ENCODE results near the gene ABHD16B.

ABHD16B gene

DNA sequence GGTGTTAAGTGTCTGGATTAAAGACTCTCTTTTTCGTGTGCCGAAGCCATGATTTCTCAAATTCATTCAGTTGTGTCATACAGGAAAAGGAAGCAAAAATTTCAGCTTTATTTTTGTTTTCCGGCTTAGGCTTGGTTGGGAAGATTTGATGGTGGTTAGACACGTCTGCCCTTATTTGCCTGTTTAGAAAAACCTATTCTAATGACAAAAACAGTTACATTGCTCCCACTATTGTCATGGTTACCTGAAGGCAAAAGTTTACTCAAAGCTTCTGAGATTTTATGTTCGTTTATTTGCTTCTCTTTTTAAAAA, 34.6 kb downstream of the ABHD16B start:
- no peak for DNase-seq (ENCODE audit: low read depth)

DNA sequence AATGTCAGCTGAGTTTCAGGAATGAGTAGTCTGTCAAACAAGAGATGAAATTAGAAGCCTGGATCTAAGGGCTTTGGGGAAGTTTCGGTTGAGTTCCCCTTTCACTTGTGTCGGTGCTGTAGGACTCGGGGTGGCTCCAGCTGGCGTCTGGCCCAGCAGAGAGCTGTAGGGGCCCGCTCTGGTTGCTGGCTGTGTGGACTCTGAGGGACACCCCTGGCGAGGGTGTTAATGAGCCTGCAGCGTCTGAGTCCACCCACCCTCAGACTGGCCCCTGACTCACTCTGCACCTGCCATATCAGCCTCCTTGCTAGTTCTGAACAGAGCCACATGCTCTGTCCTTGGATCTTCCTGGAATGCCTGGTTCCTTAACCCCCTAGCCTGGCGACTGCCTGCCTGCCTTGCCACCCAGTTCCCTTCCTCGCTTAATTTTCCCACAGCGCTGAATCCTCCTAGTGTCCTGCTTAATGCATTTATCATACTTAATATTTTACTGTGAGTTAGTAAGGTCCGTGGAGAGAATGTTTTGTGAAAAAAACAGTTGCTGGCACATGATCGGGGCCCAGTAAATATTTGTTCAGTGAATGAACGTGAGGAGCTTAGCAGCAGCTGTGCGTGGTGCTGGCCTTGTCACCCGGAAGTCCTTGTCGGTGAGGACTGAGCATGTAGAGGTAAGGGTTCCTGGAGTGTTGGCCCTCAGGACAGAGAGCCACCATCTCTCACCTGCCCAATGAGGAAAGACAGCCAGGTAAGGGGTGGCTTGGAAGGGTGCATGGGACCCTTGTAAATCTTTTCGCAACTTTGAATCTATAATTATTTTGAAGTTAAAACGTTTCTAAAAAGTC, 35.2 kb downstream of the ABHD16B start:
- no peak for DNase-seq (ENCODE audit: low read depth)

DNA sequence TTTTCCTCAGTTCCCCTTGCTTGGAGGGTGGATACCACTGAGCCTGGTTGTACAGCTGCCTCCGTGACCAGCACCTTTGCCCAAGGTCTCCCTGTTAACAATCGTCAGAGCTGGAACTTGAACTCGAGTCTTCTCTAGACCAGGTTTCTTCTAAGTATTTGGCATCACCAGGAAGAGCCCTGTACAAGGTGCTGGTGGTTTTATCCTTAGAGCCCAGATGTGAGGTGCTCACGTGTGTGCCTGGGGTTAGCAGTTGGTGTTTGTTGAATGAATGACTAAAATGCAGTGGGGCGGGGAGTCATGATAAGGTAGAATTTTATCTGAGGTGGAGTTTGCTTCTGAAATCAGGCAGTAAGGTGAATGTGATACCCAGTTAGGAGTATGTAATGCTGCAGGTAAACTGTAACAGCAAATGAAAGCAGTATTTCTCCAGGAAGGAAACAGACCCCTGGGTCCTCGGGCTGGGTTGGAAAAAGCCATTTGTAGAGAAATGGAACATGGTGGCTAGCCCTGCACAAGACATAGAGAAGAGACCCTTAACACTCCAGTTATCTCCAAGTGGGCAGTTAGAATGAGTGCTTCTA, 36.8 kb downstream of the ABHD16B start:
- no peak for DNase-seq (ENCODE audit: low read depth)

DNA sequence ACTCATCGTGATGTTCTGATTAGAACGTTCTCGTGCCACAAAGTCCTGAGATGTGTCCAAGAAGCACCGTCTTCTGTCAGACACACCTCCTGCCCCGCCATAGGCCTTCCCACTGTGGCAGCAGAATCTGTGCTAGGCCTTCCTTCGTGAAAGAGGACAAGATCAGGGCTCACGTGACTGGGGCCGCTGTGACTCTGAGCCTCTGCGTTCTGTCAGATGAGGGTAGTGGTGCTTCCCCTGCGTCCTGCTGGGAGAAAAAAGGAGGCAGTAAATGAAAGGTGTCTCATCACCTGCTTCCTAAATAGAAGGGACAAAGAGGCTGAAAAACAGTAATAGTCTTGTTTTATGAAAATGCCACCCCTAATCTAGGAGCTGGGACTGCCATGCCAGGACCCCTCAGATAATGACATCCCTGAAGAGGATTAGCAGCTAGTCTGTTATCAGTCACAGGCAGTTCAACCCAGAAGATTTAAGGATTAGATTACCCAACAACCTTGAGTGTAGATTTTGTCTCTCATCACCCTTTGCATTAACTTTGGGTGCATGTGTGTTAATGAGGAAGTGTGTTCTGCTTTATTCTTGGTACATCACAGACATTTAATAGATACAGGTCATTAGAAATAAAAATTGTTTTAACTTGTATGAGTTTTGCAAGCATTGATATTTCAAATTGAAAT, 37.7 kb downstream of the ABHD16B start:
- no peak for DNase-seq (ENCODE audit: low read depth)

DNA sequence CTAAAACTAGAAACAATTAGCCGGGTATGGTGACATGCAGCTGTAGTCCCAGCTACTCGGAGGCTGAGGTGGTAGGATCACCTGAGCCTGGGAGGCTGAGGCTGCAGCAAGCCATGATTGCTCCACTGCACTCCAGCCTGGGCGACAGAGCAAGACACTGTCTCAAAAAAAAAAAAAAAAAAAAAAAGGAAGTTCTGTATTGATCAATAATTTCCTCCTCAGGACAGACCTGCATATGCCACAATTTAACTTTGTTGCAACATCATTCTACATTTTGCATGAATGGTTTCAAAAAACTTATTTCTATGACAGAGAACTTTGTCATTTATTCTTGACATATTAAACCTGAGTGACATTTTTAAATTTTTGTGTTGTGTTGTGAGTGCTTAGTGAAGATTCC, 39.1 kb downstream of the ABHD16B start:
- no peak for DNase-seq (ENCODE audit: low read depth)

DNA sequence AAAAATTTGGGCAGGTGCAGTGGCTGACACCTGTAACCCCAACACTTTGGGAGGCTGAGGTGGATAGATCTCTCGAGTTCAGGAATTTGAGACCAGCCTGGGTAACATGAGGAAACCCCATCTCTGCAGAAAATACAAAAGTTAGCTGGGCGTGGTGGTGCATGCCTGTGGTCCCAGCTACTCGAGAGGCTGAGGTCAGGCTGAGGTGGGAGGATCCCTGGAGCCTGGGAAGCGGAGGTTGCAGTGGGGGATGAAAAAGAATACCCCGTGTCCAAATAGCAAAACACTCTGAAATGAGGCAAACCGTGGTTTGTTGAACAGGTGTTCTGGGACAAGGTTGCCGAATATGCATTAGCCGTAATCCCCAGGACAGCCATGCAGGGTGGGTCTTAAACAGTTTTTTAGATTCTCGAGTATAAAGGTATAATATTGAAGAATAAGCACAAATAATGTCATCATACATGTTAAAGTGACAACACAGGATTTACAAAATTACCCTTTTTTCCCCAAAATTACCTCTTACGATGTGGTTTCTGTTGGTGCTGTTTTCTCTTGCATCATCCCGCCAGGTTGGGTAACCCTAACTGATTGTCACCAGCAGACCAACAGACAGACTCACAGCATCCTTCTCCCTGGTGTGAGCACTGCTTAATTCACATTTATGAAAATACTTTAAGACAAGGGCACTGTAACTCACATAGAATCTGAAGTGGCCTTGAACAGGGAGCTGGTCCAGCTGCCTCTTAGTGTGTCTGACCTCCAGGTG, 42.7 kb downstream of the ABHD16B start:
- DNase-seq (ENCODE audit: low read depth) = no peak

DNA sequence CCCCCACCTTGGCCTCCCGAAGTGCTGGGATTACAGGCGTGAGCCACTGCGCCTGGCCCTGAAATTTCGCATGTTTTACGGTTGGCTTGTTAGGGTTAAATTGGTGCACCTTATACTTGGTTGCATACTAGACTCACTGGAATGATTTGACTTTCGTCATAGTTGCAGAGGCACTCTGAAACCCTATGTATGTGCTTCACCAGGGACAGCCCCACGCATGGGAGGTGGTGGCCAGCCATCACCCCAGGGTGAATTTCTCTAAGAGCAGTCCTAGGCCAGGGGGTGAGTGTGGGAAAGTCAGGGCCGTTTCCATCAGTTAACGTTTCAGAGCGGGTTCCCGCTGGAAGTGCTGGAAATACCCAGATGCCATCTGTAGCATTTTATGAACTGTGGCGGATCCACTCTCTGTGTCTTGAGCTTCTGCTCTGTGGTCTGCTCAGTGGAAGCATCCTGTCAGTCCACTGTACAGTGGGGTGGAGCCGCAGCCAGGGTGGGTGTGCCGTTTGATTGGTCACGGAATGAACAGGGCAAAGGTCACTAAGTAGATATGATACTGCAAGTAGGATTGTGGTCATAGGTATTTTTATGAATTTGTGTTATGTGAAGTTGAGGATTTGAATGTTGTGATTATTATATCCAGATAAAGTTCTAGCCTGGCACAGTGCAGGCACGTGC, 46.8 kb downstream of the ABHD16B start:
- no peak for DNase-seq (ENCODE audit: low read depth)

DNA sequence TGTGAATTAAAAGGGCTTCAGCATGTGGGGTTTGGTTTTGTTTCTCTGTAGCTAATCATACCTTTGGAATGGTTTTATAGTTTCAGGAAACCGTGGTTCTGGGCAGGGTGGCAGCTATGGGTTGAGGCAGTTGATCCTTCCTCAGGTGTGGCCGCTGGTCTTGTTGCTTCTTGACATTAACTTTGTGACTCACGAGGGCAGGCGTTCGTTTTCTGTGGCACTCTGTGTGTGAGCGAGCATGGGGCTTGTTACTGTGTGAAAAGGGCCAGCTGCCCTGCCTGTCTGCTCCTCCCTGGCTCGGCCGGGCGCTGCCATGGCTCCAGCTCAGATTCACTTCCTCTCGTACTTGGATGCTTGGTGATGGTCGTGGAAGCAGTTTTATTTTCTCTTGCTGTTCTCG, 49.9 kb downstream of the ABHD16B start:
- DNase-seq (ENCODE audit: low read depth) = no peak
